GM21423 (cell line): ENCODE results near the gene C3orf49.

Experiments
- ATAC-seq: cut with Tn5 transposase; IDR thresholded peaks from one replicate; pipeline ENCODE4 v1.9.1; 2021; ENCODE audit warnings: mild to moderate bottlenecking, moderate library complexity; ENCODE audit not compliant: unreplicated experiment

The C3orf49 gene

DNA sequence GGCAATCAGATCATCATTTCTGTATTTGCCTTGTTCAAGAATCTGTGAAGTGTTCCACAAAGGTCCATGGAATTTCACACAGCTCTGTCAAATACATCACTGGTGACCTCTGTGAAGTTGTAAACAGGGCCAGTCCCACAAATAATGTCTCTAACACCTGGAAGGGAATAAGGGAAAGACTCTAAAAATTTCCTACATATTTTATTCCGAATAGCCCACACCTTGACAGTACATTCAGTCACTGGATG lies at the start of gene C3orf49:
TSS of gene C3orf49 (plus strand) at position 149 of the 248 bp plus-strand sequence. CDS start 173 bp downstream, outside the sequence.
- no peak for ATAC-seq

GRCh38 chr3:63774781-63775180 lies 44.3 kb upstream of the C3orf49 start:
- no peak for ATAC-seq

DNA sequence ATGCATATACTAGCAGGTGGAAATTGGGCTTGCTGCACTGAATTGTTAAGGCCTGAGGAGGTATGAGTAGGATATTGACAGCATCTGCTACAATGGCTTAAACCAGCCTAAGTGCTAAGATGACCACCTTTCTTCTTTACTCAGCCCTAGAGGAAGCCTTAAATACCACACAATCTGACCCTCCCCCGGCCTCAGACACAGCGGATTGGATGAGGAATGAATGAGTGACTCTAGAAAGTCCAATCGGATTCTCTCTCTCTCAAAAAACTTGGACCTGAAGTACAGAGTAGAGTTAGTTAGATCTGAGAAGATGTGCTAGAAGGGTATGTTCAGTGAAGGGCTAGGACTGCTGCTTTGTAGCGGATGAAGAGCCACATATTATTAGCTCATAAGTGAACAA lies 39.9 kb upstream of the C3orf49 start:
- ATAC-seq = no peak

DNA sequence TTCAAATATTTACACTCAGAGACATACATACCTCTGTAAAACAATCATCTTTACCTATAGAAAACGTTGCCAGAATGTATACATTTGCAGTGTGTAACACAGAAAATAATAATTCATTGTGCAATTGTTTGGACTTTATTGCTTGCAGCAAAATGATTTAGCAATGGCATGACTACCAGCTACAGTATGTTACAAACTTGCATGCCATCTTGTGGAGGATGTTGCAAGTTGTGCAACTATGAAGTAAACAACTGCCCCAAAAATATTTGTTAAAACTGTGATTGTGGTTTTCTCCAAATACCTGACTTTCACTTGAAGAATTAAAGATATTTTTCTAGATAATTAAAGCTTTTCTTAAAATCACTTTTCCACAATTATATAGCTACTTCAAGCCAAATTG lies 27.1 kb upstream of the C3orf49 start:
- no peak for ATAC-seq

DNA sequence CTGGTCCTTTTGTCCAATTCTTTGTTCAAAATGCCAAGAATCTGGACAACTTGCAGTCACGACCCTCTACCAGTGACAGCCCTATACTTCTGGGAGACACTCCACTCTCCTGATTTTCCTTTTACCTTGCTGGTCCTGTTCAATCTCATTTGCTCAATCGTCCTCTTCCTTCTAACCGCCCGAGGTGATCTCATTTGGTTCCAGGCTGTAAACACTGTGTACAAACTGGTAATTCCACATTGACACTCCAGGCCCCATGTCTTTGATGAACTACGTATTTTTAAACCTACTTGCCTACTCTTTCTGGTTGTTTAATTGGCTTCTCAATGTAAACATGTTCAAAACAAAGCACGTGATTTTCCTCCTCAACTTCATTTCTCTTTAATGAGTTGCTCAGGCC lies 23.7 kb upstream of the C3orf49 start:
- no peak for ATAC-seq

GRCh38 chr3:63798544-63798943 lies 20.6 kb upstream of the C3orf49 start:
- ATAC-seq = no peak

GRCh38 chr3:63798949-63799348 lies 20.1 kb upstream of the C3orf49 start:
- no peak for ATAC-seq

DNA sequence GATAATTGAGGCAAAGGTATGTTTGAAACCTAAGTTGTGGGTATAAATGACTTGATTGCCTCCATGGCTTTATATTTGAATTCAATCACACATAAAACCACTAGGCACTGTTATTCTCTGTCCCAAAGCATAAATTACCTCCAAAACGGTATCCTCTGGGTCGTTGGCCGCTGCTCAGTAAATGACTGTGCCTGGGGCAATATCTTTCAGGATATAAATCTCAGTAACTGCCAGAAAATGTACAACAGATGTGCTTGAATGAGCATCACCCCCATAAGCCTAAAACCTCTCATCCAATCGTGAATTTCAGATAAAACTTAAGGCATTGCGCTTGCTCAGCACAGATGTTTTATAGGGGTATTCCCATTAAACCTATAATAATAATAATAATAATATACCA lies 19.0 kb upstream of the C3orf49 start:
- ATAC-seq = no peak

GRCh38 chr3:63803911-63804310 lies 15.2 kb upstream of the C3orf49 start:
- ATAC-seq = no peak

DNA sequence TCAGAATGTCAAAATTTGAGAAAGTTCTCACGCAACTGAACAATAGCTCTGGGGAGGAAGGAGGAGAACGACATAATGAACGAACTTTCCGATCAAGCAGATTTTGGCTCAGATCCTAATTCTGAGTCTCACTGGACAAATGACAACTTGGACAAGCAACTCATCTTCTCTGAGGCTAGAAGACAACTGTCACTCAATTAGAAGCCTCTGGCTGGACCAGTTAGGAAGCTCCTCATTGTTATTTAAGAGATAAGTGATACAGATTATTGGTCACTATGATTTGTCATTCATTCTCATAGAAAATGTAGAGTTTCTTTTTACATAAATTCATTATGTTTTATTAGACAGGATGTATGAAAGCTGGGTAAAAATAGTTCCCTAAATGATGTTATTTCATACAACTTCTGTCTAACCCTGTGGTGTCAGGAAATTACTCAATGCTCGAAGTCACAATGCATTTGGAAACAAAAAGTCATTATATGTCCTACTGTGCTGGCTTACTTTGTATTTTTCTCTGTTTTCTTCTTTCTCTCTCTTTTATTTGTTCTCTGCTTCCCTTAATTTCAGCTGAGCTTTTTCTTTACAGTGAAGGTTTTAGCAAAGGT lies 11.0 kb upstream of the C3orf49 start:
- ATAC-seq = no peak

DNA sequence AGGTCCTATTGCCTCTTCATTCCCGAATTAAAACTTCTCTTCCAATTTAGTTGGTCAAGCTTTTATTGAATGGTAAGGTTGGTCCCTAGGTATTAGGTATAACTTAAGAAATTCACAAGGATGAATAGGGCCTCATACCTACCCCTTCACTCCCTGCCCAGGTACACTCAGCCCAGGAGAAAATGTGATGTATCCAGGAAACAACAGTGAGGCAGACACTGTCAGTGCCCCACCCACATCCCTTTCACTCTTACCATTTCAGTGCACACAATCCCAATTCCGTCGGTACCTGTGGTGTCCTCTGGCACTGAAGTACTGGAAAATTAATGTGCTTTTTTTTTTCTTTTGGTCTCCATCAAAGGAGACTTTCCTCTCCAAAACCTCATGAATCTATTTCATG lies 10.5 kb upstream of the C3orf49 start:
- no peak for ATAC-seq

GRCh38 chr3:63809607-63810006 lies 9.5 kb upstream of the C3orf49 start:
- ATAC-seq = no peak

DNA sequence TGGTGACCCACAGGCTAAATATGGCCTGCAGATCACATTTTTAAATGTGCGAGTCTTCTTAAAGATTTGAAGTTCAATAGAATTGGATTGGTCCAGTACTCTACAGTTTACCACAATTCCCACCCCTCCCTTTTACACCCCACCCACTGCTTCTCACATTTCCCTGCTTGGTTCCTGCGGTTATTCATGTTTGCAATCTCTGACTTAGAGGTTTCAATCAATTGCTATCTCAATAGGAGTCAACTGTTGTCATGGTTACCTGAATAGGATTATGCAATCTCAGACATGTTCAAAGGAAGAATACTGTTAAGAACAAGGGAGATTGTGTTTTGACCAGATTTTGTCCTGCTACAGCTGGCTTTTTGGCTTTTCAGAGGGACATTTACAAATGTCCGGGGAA lies 4.9 kb upstream of the C3orf49 start:
- ATAC-seq = no peak

DNA sequence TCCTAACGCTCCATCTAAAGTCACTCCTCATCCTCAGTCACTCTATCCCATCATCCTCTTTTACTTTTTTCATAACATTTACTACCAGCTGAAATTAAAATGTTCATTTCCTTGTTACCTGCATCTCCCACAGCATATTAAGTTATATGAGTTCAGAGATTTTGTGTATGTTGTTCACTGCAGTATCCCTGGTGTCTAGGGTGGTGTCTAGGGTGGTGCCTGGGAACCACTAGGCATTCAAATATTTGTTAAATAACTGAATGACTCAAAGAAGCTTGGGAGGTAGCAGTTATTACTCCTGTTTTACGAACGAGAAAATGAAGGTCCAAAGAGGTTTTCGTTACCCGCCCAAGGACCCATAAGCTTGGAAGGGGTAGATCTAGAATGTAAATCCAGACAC lies 1.9 kb upstream of the C3orf49 start:
- no peak for ATAC-seq

GRCh38 chr3:63818282-63819150 lies 583 bp upstream of the C3orf49 start:
- ATAC-seq = peak; percentile 64

DNA sequence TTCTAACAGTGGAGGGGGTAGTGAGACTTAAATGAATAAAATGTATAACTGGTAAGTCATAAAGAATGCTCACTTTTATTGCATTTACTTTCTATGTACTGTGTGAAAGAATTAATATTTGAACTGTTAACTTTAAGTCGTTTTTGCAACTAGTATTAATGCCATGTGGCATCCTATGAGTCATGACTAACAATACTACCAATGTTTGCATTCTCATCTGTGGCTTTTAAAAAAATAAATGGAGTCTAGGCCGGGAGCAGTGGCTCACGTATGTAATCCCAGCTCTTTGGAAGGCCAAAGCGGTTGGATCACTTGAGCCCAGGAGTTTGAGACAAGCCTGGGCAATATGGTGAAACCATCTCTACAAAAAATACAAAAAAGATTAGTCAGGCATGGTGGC lies 5.2 kb downstream of the C3orf49 start:
- no peak for ATAC-seq

DNA sequence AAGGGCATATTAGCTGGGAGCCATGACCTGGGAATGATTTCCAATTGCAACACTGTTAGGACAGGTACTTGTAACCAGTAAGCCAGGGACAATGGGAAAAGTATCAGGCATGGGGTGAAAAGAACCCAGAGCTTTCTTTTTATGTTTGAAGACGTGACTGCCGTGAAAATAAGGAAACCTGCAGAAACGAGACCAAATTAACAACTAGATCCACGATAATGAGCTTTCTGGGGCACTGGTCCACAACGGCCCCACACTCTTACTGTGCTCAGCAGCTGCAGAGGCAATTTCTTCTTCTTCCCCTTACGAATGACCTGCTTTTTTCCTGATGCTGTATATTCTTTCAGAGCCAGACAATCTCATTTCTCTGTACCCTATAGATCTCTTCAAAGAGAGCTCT lies 11.4 kb downstream of the C3orf49 start:
- no peak for ATAC-seq

- ATAC-seq = no peak
Observed at GRCh38 chr3:63832395-63832794, 13.3 kb downstream of the C3orf49 start.

DNA sequence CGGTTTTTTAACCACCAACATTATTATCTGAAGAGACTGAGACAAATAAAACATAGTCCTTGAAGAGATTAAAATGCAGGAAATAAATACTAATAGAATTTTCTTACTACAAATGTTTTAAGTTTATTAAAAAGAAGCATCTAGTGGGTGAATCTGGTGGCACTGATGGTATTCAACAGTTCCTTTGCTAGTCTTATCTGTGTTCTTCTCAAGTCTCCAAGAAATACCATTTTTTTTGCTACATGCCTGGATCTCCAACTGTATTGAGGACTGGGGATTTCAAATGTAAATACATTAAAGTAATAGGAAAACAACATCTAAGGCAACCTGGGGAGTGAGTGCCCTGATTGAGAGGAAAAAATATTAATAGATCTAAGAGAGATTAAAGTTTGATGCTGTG lies 22.6 kb downstream of the C3orf49 start:
- no peak for ATAC-seq

- ATAC-seq = no peak
Observed at GRCh38 chr3:63842127-63842526, 23.0 kb downstream of the C3orf49 start.

DNA sequence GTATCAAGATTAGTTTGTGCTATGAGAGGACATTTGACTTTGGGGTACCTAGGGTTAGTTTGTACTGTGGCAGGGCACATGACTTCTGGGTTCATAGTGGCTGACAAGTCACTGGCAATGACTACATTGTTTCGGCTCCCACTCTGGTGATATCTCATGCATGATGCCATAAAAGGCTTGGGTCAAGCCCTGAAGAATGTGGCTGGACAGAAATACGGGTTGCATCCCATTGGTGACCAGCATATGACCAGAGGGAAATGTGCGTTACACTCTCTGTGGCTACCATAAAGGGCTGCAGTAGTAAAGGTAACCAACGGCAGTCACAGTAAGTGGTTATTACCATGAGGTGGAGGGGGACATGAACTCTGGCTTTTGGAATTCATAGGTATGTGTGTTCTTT lies 26.1 kb downstream of the C3orf49 start:
- no peak for ATAC-seq

- ATAC-seq = no peak
Observed at GRCh38 chr3:63847718-63848450, 28.8 kb downstream of the C3orf49 start.
